ENCODE data around the gene ORAI2. TPM values are rescaled to one million over a fixed set of nuclear protein-coding genes. Genes with fewer than 3 reads are reported as not detected.

ORAI2 gene
- total and polyA plus RNA-seq, 2 donors (not counting 3 experiments of a cell fraction or from before 2014, with no cell fraction given) = 84.1 to 99.1 TPM

- H3K79me2 ChIP-seq (ENCODE audit: control insufficient read depth, insufficient read depth, low read length) = peaks cover under 1% of the 10 kb centered on the region
- no peak overlapping the region for H2AFZ ChIP-seq (ENCODE audit: low read depth, low read length)
- DNase-seq (ENCODE audit: low read depth, low spot score) (no peak), FAIRE-seq (no peak)
- no peak for TF ChIP-seq FOS (IDR thresholded peaks at IDR 0.05; ENCODE audit: borderline replicate concordance, insufficient read depth, low read length)
- no peak for TF ChIP-seq JUN (IDR thresholded peaks at IDR 0.05; ENCODE audit: borderline replicate concordance, insufficient read depth, insufficient read length, low read depth)
- no peak for TF ChIP-seq POLR2AphosphoS5 (IDR thresholded peaks at IDR 0.05; ENCODE audit: insufficient read depth, low read depth, low read length)
- no peak for TF ChIP-seq CTCF (IDR thresholded peaks at IDR 0.05; ENCODE audit: extremely low read depth in 1 of 2, insufficient read depth in 1 of 2, low read depth in 1 of 2, low read length in 2 of 2)
- no peak overlapping the region for H3K27ac ChIP-seq (ENCODE audit: insufficient read depth, low read depth, low read length)
- dilution Hi-C loops (cut with MboI; ENCODE audit: extremely low pct_ligation_motif_present, low sequenced_read_pairs) = no loop called here
- H3K4me3 ChIP-seq (replicated peaks in 1 of 3; ENCODE audit: insufficient read depth in 1 of 3, low read depth in 1 of 3, low read length in 3 of 3) = no peak overlapping the region
- H3K36me3 ChIP-seq (ENCODE audit: control insufficient read depth in 2 of 2, extremely low read depth in 1 of 2, insufficient read depth in 2 of 2, low read length in 2 of 2) = peaks cover 2 to 22% of the 10 kb centered on the region in 2 experiments
- no peaks in the 10 kb centered on the region for H3K9me1 ChIP-seq (replicated peaks; ENCODE audit: control insufficient read depth, extremely low read depth, insufficient read depth, low read length)
- peaks cover 5% of the 10 kb centered on the region for H3K4me1 ChIP-seq (ENCODE audit: control insufficient read depth, extremely low read depth, insufficient read depth, low read length)
- BruUV-seq (replicated peaks) = no TSS peak
- no peaks in the 10 kb centered on the region for H3K9me3 ChIP-seq (replicated peaks; ENCODE audit: control insufficient read depth, insufficient read depth, low read length)
- CTCF ChIA-PET = no interaction called here
- H3K27me3 ChIP-seq (ENCODE audit: control insufficient read depth in 2 of 2, insufficient read depth in 2 of 2, low read length in 2 of 2) = no peaks in the 10 kb centered on the region
- no peak overlapping the region for H3K4me2 ChIP-seq (ENCODE audit: insufficient read depth, low read length)
- POLR2A ChIA-PET = no interaction called here
- no peak overlapping the region for H3K9ac ChIP-seq (replicated peaks; ENCODE audit: extremely low read depth, insufficient read depth, low read length)
- H4K20me1 ChIP-seq (replicated peaks; ENCODE audit: control insufficient read depth, extremely low read depth, insufficient read depth, low read length) = no peaks in the 10 kb centered on the region
- intact Hi-C loops (cut with micrococcal nuclease) = no loop called here
Measured at GRCh38 chr7:102469351-102469971, 36.1 kb downstream of the ORAI2 start.

Data from endothelial cell of umbilical vein (primary cell).